Gastrocnemius medialis (tissue), 4 donors: ENCODE results near the gene VWC2.

Source experiments
- CTCF ChIP-seq, 5 experiments: fragments of 450-650 bp in 3 of 5; fragments of 200-600 bp in 2 of 5; sonication (generic) in 2 of 5; IDR thresholded peaks in 4 of 5; conservative IDR thresholded peaks in 1 of 5; 1 replicate in 4 of 5; 2 replicates in 1 of 5; pipeline ENCODE4 v1.5.1; 2016 to 2019; ENCODE audit warnings: antibody characterized with exemption in 5 of 5, mild to moderate bottlenecking in 3 of 5, moderate library complexity in 3 of 5
- POLR2A ChIP-seq, 2 donors: fragments of 450-650 bp; IDR thresholded peaks; one replicate each; pipeline ENCODE4 v1.6.1; 2017; ENCODE audit warnings: antibody characterized with exemption in 2 of 2, mild to moderate bottlenecking in 2 of 2, moderate library complexity in 2 of 2

- no peak for TF ChIP-seq CTCF (IDR thresholded peaks at IDR 0.05 in 4 of 5, conservative IDR thresholded peaks at IDR 0.05 in 1 of 5)
- no peak for TF ChIP-seq POLR2A (IDR thresholded peaks at IDR 0.05)
Observed at GRCh38 chr7:49791088-49791741, 17.8 kb downstream of the VWC2 start.
